H1 (cell line): ENCODE data around the gene PDE8B. TPM values are rescaled to one million over a fixed set of nuclear protein-coding genes. Genes with fewer than 3 reads are reported as not detected.
A peak's percentile ranks its signal among the peaks of the same experiment; 100 is the strongest.

Experiments
- CTCF ChIA-PET: fragments of 300-600 bp; sonication (Branson Sonifier 250); formaldehyde crosslinking; loops from one replicate; lab custom pipeline; 2021; ENCODE audit not compliant: partially characterized antibody; lab: Charles Lee
- POLR2A ChIA-PET: fragments of 300-600 bp; sonication (Branson Sonifier 250); formaldehyde crosslinking; loops from one replicate; lab custom pipeline; 2021; ENCODE audit warnings: inconsistent platforms; ENCODE audit not compliant: partially characterized antibody; lab: Charles Lee
- DNase-seq, 2 experiments: peaks; one replicate each; pipeline versions ENCODE4 v3.0.0 to v3.0.0-alpha.2; 2010 to 2022; ENCODE audit warnings: low spot score in 2 of 2, low read depth in 1 of 2, mixed read lengths in 1 of 2
- FAIRE-seq: peaks from 2 replicates; lab custom pipeline; 2011; peaks lifted over from hg19 to GRCh38; lab: Jason Lieb, UNC
- H2AFZ ChIP-seq: 2 replicates; pipeline ENCODE4 v1.8.1; 2012; ENCODE audit warnings: low read length, inconsistent platforms
- H2AK5ac ChIP-seq: 2 replicates; pipeline ENCODE4 v1.6.1; 2013; ENCODE audit warnings: low read depth, low read length
- H2BK120ac ChIP-seq: replicated peaks from 2 replicates; pipeline ENCODE3; 2013; ENCODE audit warnings: low read depth, low read length, inconsistent platforms
- H2BK12ac ChIP-seq: 2 replicates; pipeline ENCODE4 v1.6.1; 2013; ENCODE audit warnings: low read depth, low read length
- H2BK15ac ChIP-seq: 2 replicates; pipeline ENCODE4 v1.6.1; 2013; ENCODE audit warnings: low read length
- H2BK20ac ChIP-seq: 2 replicates; pipeline ENCODE4 v1.6.1; 2013; ENCODE audit warnings: low read length
- H2BK5ac ChIP-seq: 2 replicates; pipeline ENCODE4 v1.6.1; 2013; ENCODE audit warnings: low read depth, low read length
- H3K14ac ChIP-seq: 2 replicates; pipeline ENCODE4 v1.6.1; 2013; ENCODE audit warnings: inconsistent platforms; ENCODE audit not compliant: insufficient read length
- H3K18ac ChIP-seq: 2 replicates; pipeline ENCODE4 v1.6.1; 2013; ENCODE audit warnings: low read length; ENCODE audit errors: extremely low read depth
- H3K23ac ChIP-seq: 2 replicates; pipeline ENCODE4 v1.6.1; 2013; ENCODE audit warnings: inconsistent platforms; ENCODE audit not compliant: insufficient read length
- H3K23me2 ChIP-seq: 2 replicates; pipeline ENCODE4 v1.6.1; 2013; ENCODE audit warnings: low read depth, low read length
- H3K27ac ChIP-seq: 2 replicates; pipeline ENCODE4 v1.6.1; 2011; ENCODE audit warnings: low read depth, low read length, inconsistent platforms
- H3K27me3 ChIP-seq, 4 experiments: replicated peaks in 1 of 4; 1 replicate in 1 of 4; 2 replicates in 3 of 4; pipeline versions ENCODE4 v1.6.1 to v1.8.1; 2011 to 2013; ENCODE audit warnings: low read length in 3 of 4, mild to moderate bottlenecking in 3 of 4, inconsistent platforms in 2 of 4, mixed read lengths in 2 of 4, moderate library complexity in 1 of 4; ENCODE audit not compliant: control insufficient read depth in 3 of 4, insufficient read depth in 3 of 4; ENCODE audit errors: extremely low read depth in 1 of 4
- H3K36me3 ChIP-seq, 4 experiments: 2 replicates each; pipeline versions ENCODE4 v1.6.1 to v1.8.1; 2011 to 2013; ENCODE audit warnings: mild to moderate bottlenecking in 4 of 4, low read length in 3 of 4, moderate library complexity in 2 of 4, control low read depth in 1 of 4, inconsistent platforms in 1 of 4; ENCODE audit not compliant: insufficient read depth in 4 of 4, control insufficient read depth in 2 of 4
- H3K4ac ChIP-seq: replicated peaks from 2 replicates; pipeline ENCODE3; 2013; ENCODE audit warnings: low read length, low read depth, mixed read lengths, inconsistent platforms; ENCODE audit not compliant: insufficient read length
- H3K4me1 ChIP-seq, 4 experiments: replicated peaks in 1 of 4; 1 replicate in 1 of 4; 2 replicates in 3 of 4; pipeline versions ENCODE4 v1.6.1 to v1.8.1; 2011 to 2013; ENCODE audit warnings: low read length in 3 of 4, inconsistent platforms in 2 of 4, mixed read lengths in 1 of 4; ENCODE audit not compliant: insufficient read depth in 4 of 4, control insufficient read depth in 3 of 4
- H3K4me2 ChIP-seq, 2 experiments: 2 replicates each; pipeline versions ENCODE4 v1.6.1 to v1.8.1; 2011 to 2013; ENCODE audit warnings: low read depth in 2 of 2, low read length in 2 of 2, control low read depth in 1 of 2, inconsistent platforms in 1 of 2, mild to moderate bottlenecking in 1 of 2; ENCODE audit not compliant: insufficient read depth in 1 of 2
- H3K4me3 ChIP-seq, 4 experiments: fragments of 200-600, 300-600 bp in 1 of 4; sonication (generic), shearing (Covaris generic), sonication (Bioruptor Twin) in 1 of 4; 2 replicates each; pipeline versions ENCODE4 v1.5.1 to v1.8.1; 2011 to 2016; ENCODE audit warnings: low read length in 4 of 4, low read depth in 3 of 4, control low read depth in 2 of 4, inconsistent platforms in 2 of 4, mild to moderate bottlenecking in 2 of 4, mixed read lengths in 1 of 4, moderate library complexity in 1 of 4; ENCODE audit not compliant: insufficient read depth in 2 of 4; ENCODE audit errors: extremely low read depth in 1 of 4
- H3K56ac ChIP-seq: replicated peaks from 2 replicates; pipeline ENCODE3; 2013; ENCODE audit warnings: low read depth, mild to moderate bottlenecking, mixed read lengths, low read length, inconsistent platforms; ENCODE audit not compliant: insufficient read length
- H3K79me1 ChIP-seq: 2 replicates; pipeline ENCODE4 v1.6.1; 2013; ENCODE audit warnings: low read depth, low read length, control low read depth
- H3K79me2 ChIP-seq, 2 experiments: 2 replicates each; pipeline versions ENCODE4 v1.6.1 to v1.8.1; 2012 to 2013; ENCODE audit warnings: low read length in 2 of 2, mild to moderate bottlenecking in 2 of 2, inconsistent platforms in 1 of 2; ENCODE audit not compliant: insufficient read depth in 2 of 2, control insufficient read depth in 1 of 2
- H3K9ac ChIP-seq, 4 experiments: replicated peaks in 1 of 4; 1 replicate in 1 of 4; 2 replicates in 3 of 4; pipeline versions ENCODE4 v1.6.1 to v1.8.1; 2011 to 2013; ENCODE audit warnings: low read depth in 3 of 4, low read length in 3 of 4, control low read depth in 2 of 4, mild to moderate bottlenecking in 2 of 4, moderate library complexity in 2 of 4, inconsistent platforms in 1 of 4; ENCODE audit errors: extremely low read depth in 1 of 4
- H3K9me3 ChIP-seq, 2 experiments: 2 replicates each; pipeline versions ENCODE4 v1.6.1 to v1.8.1; 2012 to 2013; ENCODE audit warnings: mild to moderate bottlenecking in 2 of 2, moderate library complexity in 2 of 2, control low read depth in 1 of 2, inconsistent platforms in 1 of 2, low read depth in 1 of 2, low read length in 1 of 2, mixed read lengths in 1 of 2; ENCODE audit not compliant: insufficient read depth in 2 of 2
- H4K20me1 ChIP-seq, 2 experiments: replicated peaks in 1 of 2; 2 replicates each; pipeline versions ENCODE3 to v1.8.1; 2011 to 2013; ENCODE audit warnings: inconsistent platforms in 2 of 2, low read length in 2 of 2, mild to moderate bottlenecking in 1 of 2; ENCODE audit not compliant: insufficient read depth in 2 of 2, control insufficient read depth in 1 of 2
- H4K5ac ChIP-seq: 2 replicates; pipeline ENCODE4 v1.6.1; 2013; ENCODE audit warnings: low read length, low read depth, mixed read lengths, inconsistent platforms; ENCODE audit not compliant: insufficient read length
- H4K8ac ChIP-seq: 2 replicates; pipeline ENCODE4 v1.8.0; 2013; ENCODE audit warnings: mild to moderate bottlenecking, moderate library complexity, low read length, inconsistent platforms; ENCODE audit not compliant: insufficient read depth; ENCODE audit errors: extremely low read depth
- H4K91ac ChIP-seq: replicated peaks from 2 replicates; pipeline ENCODE3; 2013; ENCODE audit warnings: low read length, mixed read lengths, inconsistent platforms; ENCODE audit not compliant: insufficient read length
- CBX8 ChIP-seq: fragments of 300-800, 300-1000 bp; sonication (generic); IDR thresholded peaks from 2 replicates; pipeline ENCODE4 v1.7.1; 2016; ENCODE audit warnings: low read depth, low read length, borderline replicate concordance
- CEBPB ChIP-seq: IDR thresholded peaks from 2 replicates; pipeline ENCODE4 v1.6.1; 2012; ENCODE audit warnings: low read depth, low read length
- EGR1 ChIP-seq: IDR thresholded peaks from 2 replicates; pipeline ENCODE4 v1.6.1; 2011; ENCODE audit warnings: low read depth, low read length, borderline replicate concordance
- GABPA ChIP-seq: IDR thresholded peaks from 2 replicates; pipeline ENCODE4 v1.6.1; 2011; ENCODE audit warnings: mild to moderate bottlenecking, low read length, moderate library complexity, borderline replicate concordance; ENCODE audit not compliant: insufficient read depth
- POU5F1 ChIP-seq: IDR thresholded peaks from 2 replicates; pipeline ENCODE4 v1.6.1; 2011; ENCODE audit warnings: low read depth, mild to moderate bottlenecking, low read length, moderate library complexity
- RAD21 ChIP-seq, 2 experiments: IDR thresholded peaks in 1 of 2; conservative IDR thresholded peaks in 1 of 2; 2 replicates each; pipeline ENCODE4 v1.6.1; 2011; ENCODE audit warnings: low read depth in 2 of 2, low read length in 2 of 2, improper control_type of control experiment in 1 of 2, inconsistent platforms in 1 of 2, mild to moderate bottlenecking in 1 of 2, moderate library complexity in 1 of 2
- TAF1 ChIP-seq: IDR thresholded peaks from 2 replicates; pipeline ENCODE4 v1.6.1; 2011; ENCODE audit warnings: mild to moderate bottlenecking, low read depth, low read length
- WGBS, 2 experiments: shearing (Covaris generic) in 1 of 2; methylation state at CpG; one replicate each; pipeline versions ENCODE4 v1.1.6 to v1.1.7; 2013 to 2015; ENCODE audit warnings: low lambda C conversion rate in 2 of 2, mixed read lengths in 2 of 2, inconsistent platforms in 1 of 2, low coverage in 1 of 2, missing lambda C conversion rate in 1 of 2; ENCODE audit not compliant: insufficient replicate concordance in 2 of 2, insufficient coverage in 1 of 2, insufficient read length in 1 of 2; ENCODE audit errors: extremely low coverage in 1 of 2, missing lambda C conversion rate in 1 of 2; 5-methylcytosine and 5-hydroxymethylcytosine counted together
- polyA plus RNA-seq, 7 experiments: library from polyadenylated mRNA; depleted of rRNA in 3 of 7; stranded (reverse) in 5 of 7; unstranded in 2 of 7; fragments of >200 nt in 5 of 7; fragments of 200-250 nt in 2 of 7; gene quantifications; 1 replicate in 5 of 7; 2 replicates in 1 of 7; 4 replicates in 1 of 7; pipeline versions ENCODE4 v1.2.1 to v1.2.3, GENCODE V29; 2011 to 2013; ENCODE audit warnings: missing spikeins in 2 of 7, mixed read lengths in 2 of 7
- total RNA-seq: library from RNA; stranded (reverse); fragmentation: NEBNext Ultra II Directional; extraction: Animal tissue kit (Norgen Biotek cat#: 25700); gene quantifications from 2 replicates; pipeline ENCODE4 v1.2.1, GENCODE V29; 2021

The PDE8B gene
- total and polyA plus RNA-seq, 2 of the 8 experiments (the other 6 are each of a cell fraction or from before 2014, with no cell fraction given), result 0.32 to 1.1 TPM

- H2AFZ ChIP-seq, result no peak overlapping the region
- H3K36me3 ChIP-seq, result no peaks in the 10 kb centered on the region
- FAIRE-seq (no peak), DNase-seq (no peak)
- 0 out of 2 replicates have a peak overlapping the region, but pooled peaks have one; percentile 39 for H2BK12ac ChIP-seq
- no peaks in the 10 kb centered on the region for H3K79me2 ChIP-seq
- H3K27me3 ChIP-seq, result peaks cover 12 to 22% (median 19%) of the 10 kb centered on the region in 4 experiments
- H2BK5ac ChIP-seq, result no peak overlapping the region
- no peak overlapping the region for H4K91ac ChIP-seq
- 0 out of 2 replicates have a peak overlapping the region, but pooled peaks have one; percentile 24 for H2AK5ac ChIP-seq
- no peaks in the 10 kb centered on the region for H3K79me1 ChIP-seq
- no peak overlapping the region for H3K4me2 ChIP-seq
- no peak overlapping the region for H3K4ac ChIP-seq
- no peaks in the 10 kb centered on the region for H4K20me1 ChIP-seq
- WGBS, 2 experiments, result 95% methylated on average over 5 of the region's 5 CpGs; no CpG with 5 or more reads in 1 of the 2 experiments
- no peak overlapping the region for H3K18ac ChIP-seq
- H2BK15ac ChIP-seq, result no peak overlapping the region
- H3K14ac ChIP-seq, result no peak overlapping the region
- peaks cover 0 to 6% (median 2%) of the 10 kb centered on the region in 4 experiments; a peak in 2 of 7 replicates for H3K4me1 ChIP-seq
- ChIA-PET POLR2A (no interaction called here), CTCF (interaction anchor here (1.4 kb wide), 1 partner anchor 31 kb away, joined by 4 read pairs; no protein-coding TSS in a partner anchor)
- H4K8ac ChIP-seq, result no peak overlapping the region
- no peak overlapping the region for H3K4me3 ChIP-seq
- TF ChIP-seq GABPA (no peak), CEBPB (0 out of 2 replicates have a peak, but pooled peaks have one; percentile 19), RAD21 (IDR thresholded peaks at IDR 0.05 in 1 of 2, conservative IDR thresholded peaks at IDR 0.05 in 1 of 2; ENCODE audit: low read depth in 2 of 2, low read length in 2 of 2) (no peak), TAF1 (no peak), POU5F1 (no peak), EGR1 (no peak), CBX8 (no peak)
- no peak overlapping the region for H3K27ac ChIP-seq
- no peak overlapping the region for H2BK120ac ChIP-seq
- H2BK20ac ChIP-seq, result no peak overlapping the region
- no peak overlapping the region for H3K56ac ChIP-seq
- H3K9ac ChIP-seq, result no peak overlapping the region
- peaks cover 14% of the 10 kb centered on the region; the same call in 1 of the 2 replicates for H3K23me2 ChIP-seq
- no peak overlapping the region for H4K5ac ChIP-seq
- no peaks in the 10 kb centered on the region for H3K9me3 ChIP-seq
- H3K23ac ChIP-seq, result no peak overlapping the region
Measured at GRCh38 chr5:77176429-77176828, 34.1 kb upstream of the PDE8B start.
